ENCODE measurements around the gene RORB.

RORB gene

GRCh38 chr9:74513221-74513620 lies 16.1 kb downstream of the RORB start:
- DNase-seq (ENCODE audit: low spot score): no peak
- TF ChIP-seq CTCF (IDR thresholded peaks at IDR 0.05; ENCODE audit: extremely low read depth, missing control alignments): no peak

GRCh38 chr9:74517188-74517587 lies 20.1 kb downstream of the RORB start:
- DNase-seq (ENCODE audit: low spot score): no peak
- TF ChIP-seq CTCF (IDR thresholded peaks at IDR 0.05; ENCODE audit: extremely low read depth, missing control alignments): no peak

- TF ChIP-seq CTCF (IDR thresholded peaks at IDR 0.05; ENCODE audit: extremely low read depth, missing control alignments): no peak
- no peak for DNase-seq (ENCODE audit: low spot score)
Measured at GRCh38 chr9:74519419-74519818, 22.3 kb downstream of the RORB start.

GRCh38 chr9:74521009-74521408 lies 23.9 kb downstream of the RORB start:
- no peak for TF ChIP-seq CTCF (IDR thresholded peaks at IDR 0.05; ENCODE audit: extremely low read depth, missing control alignments)
- no peak for DNase-seq (ENCODE audit: low spot score)

GRCh38 chr9:74524289-74524688 lies 27.2 kb downstream of the RORB start:
- DNase-seq (ENCODE audit: low spot score): no peak
- no peak for TF ChIP-seq CTCF (IDR thresholded peaks at IDR 0.05; ENCODE audit: extremely low read depth, missing control alignments)

GRCh38 chr9:74526215-74526614 lies 29.1 kb downstream of the RORB start:
- TF ChIP-seq CTCF (IDR thresholded peaks at IDR 0.05; ENCODE audit: extremely low read depth, missing control alignments): no peak
- no peak for DNase-seq (ENCODE audit: low spot score)

- no peak for DNase-seq (ENCODE audit: low spot score)
- TF ChIP-seq CTCF (IDR thresholded peaks at IDR 0.05; ENCODE audit: extremely low read depth, missing control alignments): no peak
Measured at GRCh38 chr9:74527718-74528117, 30.6 kb downstream of the RORB start.

All from GM20000 (cell line).